NCI-H1105 (cell line): Measurements from ENCODE around the gene PIP5K1A.
"Not testable (repeated sequence)": the region's sequence is repeated elsewhere in the genome, so short reads cannot be mapped to it uniquely, and the experiment has no call there.

Experiments used
- DNase-seq: peaks from one replicate; lab custom pipeline; 2025; lab: John Stamatoyannopoulos, UW

The PIP5K1A gene

GRCh38 chr1:151198254-151199127 lies at the start of gene PIP5K1A:
PIP5K1A (plus strand) TSS chr1:151198552; CDS start chr1:151198997, 445 bp downstream.
- DNase-seq = peak; percentile 99

GRCh38 chr1:151156515-151156819 lies 41.9 kb upstream of the PIP5K1A start, which contains the start of gene TNFAIP8L2:
TNFAIP8L2 (plus strand) TSS chr1:151156649; CDS start chr1:151158698, 2,049 bp downstream.
- no peak for DNase-seq

GRCh38 chr1:151157067-151157531 lies 41.3 kb upstream of the PIP5K1A start:
- no peak for DNase-seq

GRCh38 chr1:151158326-151158725 lies 40.0 kb upstream of the PIP5K1A start:
- no peak for DNase-seq

GRCh38 chr1:151158751-151159251 lies 39.6 kb upstream of the PIP5K1A start:
- DNase-seq = no peak

GRCh38 chr1:151159373-151159772 lies 39.0 kb upstream of the PIP5K1A start:
- DNase-seq = no peak

GRCh38 chr1:151164732-151165280 lies 33.5 kb upstream of the PIP5K1A start:
- no peak for DNase-seq

GRCh38 chr1:151165281-151165737 lies 33.0 kb upstream of the PIP5K1A start:
- DNase-seq = no peak

- DNase-seq = peak; percentile 98
Observed at GRCh38 chr1:151165738-151166504, 32.4 kb upstream of the PIP5K1A start, which contains the start of the genes LYSMD1 and SCNM1. LYSMD1 (minus strand) TSS chr1:151165902; CDS start chr1:151165258, 644 bp downstream. SCNM1 (plus strand) TSS chr1:151166144; CDS start chr1:151166153, 9 bp downstream.

- no peak for DNase-seq
Observed at GRCh38 chr1:151166505-151166956, 31.8 kb upstream of the PIP5K1A start.

- no peak for DNase-seq
Observed at GRCh38 chr1:151167116-151167515, 31.2 kb upstream of the PIP5K1A start.

GRCh38 chr1:151171190-151171589 lies 27.2 kb upstream of the PIP5K1A start:
- DNase-seq = no peak

GRCh38 chr1:151175041-151175741 lies 23.2 kb upstream of the PIP5K1A start:
- no peak for DNase-seq

GRCh38 chr1:151175863-151176262 lies 22.5 kb upstream of the PIP5K1A start, which contains the start of gene TMOD4:
TMOD4 (minus strand) TSS chr1:151175981; CDS start chr1:151174875, 1,106 bp downstream.
- DNase-seq = no peak

- DNase-seq = no peak
Observed at GRCh38 chr1:151176514-151177045, 21.8 kb upstream of the PIP5K1A start.

GRCh38 chr1:151184211-151184610 lies 14.1 kb upstream of the PIP5K1A start:
- no peak for DNase-seq

GRCh38 chr1:151187205-151187604 lies 11.1 kb upstream of the PIP5K1A start:
- DNase-seq = no peak

- not testable (repeated sequence) for DNase-seq
Observed at GRCh38 chr1:151188667-151189066, 9.7 kb upstream of the PIP5K1A start.

GRCh38 chr1:151189637-151190445 lies 8.5 kb upstream of the PIP5K1A start, which contains the start of gene VPS72:
VPS72 (minus strand) TSS chr1:151190197; CDS start chr1:151190121, 76 bp downstream.
- DNase-seq = peak; percentile 91

GRCh38 chr1:151192047-151192446 lies 6.3 kb upstream of the PIP5K1A start:
- DNase-seq = no peak
